Muscle of leg (tissue), 11 donors: Measurements from ENCODE around the gene IFNA7. TPM values are rescaled to one million over a fixed set of nuclear protein-coding genes. Genes with fewer than 3 reads are reported as not detected.
"Not testable (repeated sequence)": the region's sequence is repeated elsewhere in the genome, so short reads cannot be mapped to it uniquely, and the experiment has no call there.

Experiments used
- DNase-seq: peaks from one replicate; pipeline ENCODE4 v3.0.0; 2013
- H3K27ac ChIP-seq: one replicate; pipeline ENCODE4 v1.5.1; 2013; ENCODE audit warnings: mild to moderate bottlenecking, low read length, control low read depth
- H3K27me3 ChIP-seq: one replicate; pipeline ENCODE4 v1.6.1; 2013; ENCODE audit warnings: low read length; ENCODE audit not compliant: control insufficient read depth, insufficient read depth
- H3K36me3 ChIP-seq: one replicate; pipeline ENCODE4 v1.6.1; 2013; ENCODE audit warnings: low read length; ENCODE audit not compliant: control insufficient read depth, insufficient read depth
- H3K4me1 ChIP-seq: one replicate; pipeline ENCODE4 v1.6.1; 2013; ENCODE audit warnings: low read length; ENCODE audit not compliant: control insufficient read depth, insufficient read depth
- H3K4me3 ChIP-seq: one replicate; pipeline ENCODE4 v1.5.1; 2013; ENCODE audit warnings: low read length, control low read depth
- H3K9me3 ChIP-seq: replicated peaks from 2 replicates; pipeline ENCODE4 v1.6.1; 2013; ENCODE audit warnings: low read depth, low read length; ENCODE audit not compliant: control insufficient read depth
- whole genome bisulfite sequencing: methylation state at CpG from one replicate; pipeline ENCODE4 v1.1.5; 2013; ENCODE audit warnings: missing lambda C conversion rate; ENCODE audit not compliant: insufficient coverage; 5-methylcytosine and 5-hydroxymethylcytosine counted together
- polyA plus RNA-seq, 8 donors: library from polyadenylated mRNA; unstranded; fragments of 120-200 nt; gene quantifications; one replicate each; pipeline versions ENCODE4 v1.2.1 to v1.2.3, GENCODE V29; 2013; ENCODE audit warnings: inconsistent platforms in 1 of 8, low replicate concordance in 1 of 8; ENCODE audit not compliant: insufficient read length in 8 of 8, insufficient read depth in 1 of 8
- total RNA-seq: library from RNA; stranded (reverse); fragments of 120-200 nt; gene quantifications from one replicate; pipeline ENCODE4 v1.2.4, GENCODE V29; 2013

IFNA7 gene
- total and polyA plus RNA-seq, 9 donors, result not detected

DNA sequence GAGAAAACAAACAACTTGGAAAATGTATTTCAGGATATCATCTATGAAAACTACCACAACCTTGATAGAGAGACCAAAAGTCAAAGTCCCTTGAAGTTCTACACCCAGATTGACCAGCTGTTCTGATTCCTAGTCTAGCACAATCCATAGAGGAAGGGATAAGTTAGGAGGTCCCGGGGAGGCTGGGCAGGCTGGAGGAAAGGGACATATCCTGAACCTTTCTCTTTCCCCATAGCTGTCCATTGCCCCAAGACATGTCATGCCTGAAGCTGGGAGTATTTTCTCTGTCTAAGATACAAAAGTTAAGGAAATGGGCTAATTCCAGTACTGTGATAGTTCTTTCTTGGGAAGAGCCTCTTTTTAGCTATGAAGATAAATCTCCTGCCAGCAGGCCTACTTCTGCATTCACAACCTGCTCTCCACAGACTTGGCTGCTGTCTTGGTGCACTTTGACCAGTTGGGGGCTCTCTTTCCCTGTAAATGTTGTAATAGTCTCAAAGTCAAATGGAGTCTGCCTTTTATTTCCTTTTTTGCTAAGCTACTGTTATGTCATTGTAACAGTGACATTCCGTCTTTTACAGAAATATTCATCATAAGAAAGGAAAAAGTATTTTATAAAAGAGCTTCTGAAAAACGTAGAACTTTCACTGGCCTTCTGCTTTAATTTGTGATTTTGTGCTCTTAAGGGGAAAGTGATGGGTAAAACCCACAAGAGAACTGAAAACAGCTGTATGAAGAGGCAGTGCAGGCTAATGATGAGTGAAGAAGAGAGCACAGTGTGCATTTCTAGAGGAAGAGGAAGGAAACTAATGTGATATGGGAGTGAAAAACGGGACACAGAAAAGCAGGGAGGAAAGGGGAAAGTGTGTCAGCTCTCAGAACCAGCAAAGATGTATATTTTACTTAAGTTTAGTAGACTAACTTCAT lies 18.9 kb downstream of the IFNA7 start:
- not testable (repeated sequence) for H3K36me3 ChIP-seq, H3K4me1 ChIP-seq, H3K27ac ChIP-seq, H3K27me3 ChIP-seq, H3K4me3 ChIP-seq, H3K9me3 ChIP-seq
- WGBS, result 40% methylated on average over 1 of the region's 4 CpGs
- DNase-seq, result peak; percentile 10

DNA sequence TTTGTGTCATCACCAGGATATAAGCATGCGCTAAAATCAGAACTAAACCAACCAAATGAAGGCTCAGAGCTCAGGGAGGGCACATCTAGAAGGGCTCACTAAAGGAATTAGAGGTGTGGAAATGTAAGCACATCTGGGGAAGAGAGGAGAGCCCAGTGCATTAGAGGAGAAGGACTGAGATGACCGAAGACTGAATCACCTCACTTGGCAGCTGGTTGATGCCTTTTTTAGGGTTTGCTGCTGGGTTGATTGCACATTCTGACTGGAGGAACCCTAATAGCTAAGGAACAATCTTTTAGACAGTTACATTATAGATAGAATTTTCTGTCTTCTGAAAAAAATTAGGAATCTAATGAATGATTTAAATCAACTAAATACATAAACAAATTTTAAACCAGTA lies 27.3 kb downstream of the IFNA7 start:
- H3K9me3 ChIP-seq, result no peaks in the 10 kb centered on the region

GRCh38 chr9:21172156-21172555 lies 29.8 kb downstream of the IFNA7 start:
- Histone ChIP-seq H3K9me3 (no peaks in the 10 kb centered on the region), H3K27ac (no peak overlapping the region)

More for the DNA sequence above, 27.3 kb downstream of the IFNA7 start:
- H3K27me3 ChIP-seq, result no peaks in the 10 kb centered on the region
- no peak overlapping the region for H3K4me3 ChIP-seq
- 67% methylated on average over 1 of the region's 2 CpGs for WGBS
- no peak for DNase-seq
- no peak overlapping the region for H3K27ac ChIP-seq
- no peaks in the 10 kb centered on the region for H3K4me1 ChIP-seq
- H3K36me3 ChIP-seq, result no peaks in the 10 kb centered on the region

DNA sequence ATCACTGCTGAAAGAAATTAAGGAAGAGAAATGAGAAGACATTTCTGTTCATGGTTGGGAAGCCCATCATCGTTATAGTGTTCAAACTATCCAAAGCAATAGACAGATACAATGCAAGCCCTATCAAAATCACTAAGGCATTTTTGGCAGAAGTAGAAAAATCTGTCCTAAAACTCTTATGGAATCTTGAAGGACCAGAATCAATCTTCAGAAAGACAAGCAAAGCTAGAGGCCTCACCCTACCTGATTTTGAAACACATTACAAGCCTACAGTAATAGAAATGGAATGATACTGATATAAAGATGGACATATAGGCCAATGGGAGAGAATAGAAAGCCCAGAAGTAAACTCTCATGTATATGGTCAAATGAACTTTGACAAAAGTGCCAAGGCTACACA lies 30.7 kb downstream of the IFNA7 start:
- DNase-seq, result no peak
- no peaks in the 10 kb centered on the region for H3K36me3 ChIP-seq
- no CpG with 5 or more reads among the region's 1 CpG for WGBS
- H3K4me1 ChIP-seq, result no peaks in the 10 kb centered on the region
- H3K9me3 ChIP-seq, result no peaks in the 10 kb centered on the region
- H3K27ac ChIP-seq, result no peak overlapping the region
- H3K27me3 ChIP-seq, result no peaks in the 10 kb centered on the region
- H3K4me3 ChIP-seq, result no peak overlapping the region

More at GRCh38 chr9:21172156-21172555, 29.8 kb downstream of the IFNA7 start:
- no peaks in the 10 kb centered on the region for H3K36me3 ChIP-seq
- no peak for DNase-seq
- H3K4me1 ChIP-seq, result no peaks in the 10 kb centered on the region
- H3K27me3 ChIP-seq, result no peaks in the 10 kb centered on the region
- H3K4me3 ChIP-seq, result no peak overlapping the region
- WGBS, result no CpG with 5 or more reads among the region's 3 CpGs

- H3K4me1 ChIP-seq, DNase-seq, H3K27ac ChIP-seq, H3K27me3 ChIP-seq, H3K36me3 ChIP-seq, H3K9me3 ChIP-seq, H3K4me3 ChIP-seq: not testable (repeated sequence)
- WGBS, result no CpG with 5 or more reads among the region's 2 CpGs
These were observed 35.4 kb downstream of the IFNA7 start, which contains the start of gene IFNA21 for GRCh38 chr9:21166560-21166959. IFNA21 (minus strand) TSS chr9:21166660; CDS start chr9:21166612, 48 bp downstream.

DNA sequence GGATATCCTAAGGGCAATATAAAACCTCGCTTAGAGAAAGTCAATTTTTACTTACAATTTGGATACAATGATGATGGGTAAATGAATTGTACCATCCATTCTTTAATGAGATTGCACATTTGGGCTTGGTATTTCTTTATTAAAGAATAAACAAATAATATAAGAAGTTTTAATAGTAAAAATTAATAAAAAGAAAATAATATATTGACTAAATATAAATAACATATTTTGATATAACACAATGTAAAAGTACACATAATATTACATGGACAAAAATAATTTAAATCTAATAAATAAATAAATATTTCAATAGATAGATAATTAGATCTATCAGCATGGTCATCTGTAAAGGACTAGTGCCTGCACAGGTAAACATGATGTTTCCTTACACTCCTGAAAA lies 36.5 kb downstream of the IFNA7 start:
- Histone ChIP-seq H3K36me3 (no peaks in the 10 kb centered on the region), H3K27me3 (no peaks in the 10 kb centered on the region), H3K4me1 (no peaks in the 10 kb centered on the region), H3K4me3 (no peak overlapping the region), H3K9me3 (no peaks in the 10 kb centered on the region), H3K27ac (no peak overlapping the region)
- DNase-seq, result no peak
- no CpG with 5 or more reads among the region's 1 CpG for WGBS

GRCh38 chr9:21160178-21160577 lies 41.8 kb downstream of the IFNA7 start:
- WGBS, result no CpG with 5 or more reads among the region's 1 CpG
- Histone ChIP-seq H3K36me3 (no peaks in the 10 kb centered on the region), H3K9me3 (no peaks in the 10 kb centered on the region), H3K27me3 (no peaks in the 10 kb centered on the region), H3K27ac (no peak overlapping the region), H3K4me3 (no peak overlapping the region), H3K4me1 (no peaks in the 10 kb centered on the region)
- DNase-seq, result peak; percentile 7

GRCh38 chr9:21155501-21155900 lies 46.5 kb downstream of the IFNA7 start:
- no peak overlapping the region for H3K4me3 ChIP-seq
- no peaks in the 10 kb centered on the region for H3K27me3 ChIP-seq
- no peak overlapping the region for H3K27ac ChIP-seq
- no peaks in the 10 kb centered on the region for H3K4me1 ChIP-seq
- WGBS, result no CpG with 5 or more reads among the region's 2 CpGs
- H3K9me3 ChIP-seq, result no peaks in the 10 kb centered on the region
- H3K36me3 ChIP-seq, result no peaks in the 10 kb centered on the region
- no peak for DNase-seq

DNA sequence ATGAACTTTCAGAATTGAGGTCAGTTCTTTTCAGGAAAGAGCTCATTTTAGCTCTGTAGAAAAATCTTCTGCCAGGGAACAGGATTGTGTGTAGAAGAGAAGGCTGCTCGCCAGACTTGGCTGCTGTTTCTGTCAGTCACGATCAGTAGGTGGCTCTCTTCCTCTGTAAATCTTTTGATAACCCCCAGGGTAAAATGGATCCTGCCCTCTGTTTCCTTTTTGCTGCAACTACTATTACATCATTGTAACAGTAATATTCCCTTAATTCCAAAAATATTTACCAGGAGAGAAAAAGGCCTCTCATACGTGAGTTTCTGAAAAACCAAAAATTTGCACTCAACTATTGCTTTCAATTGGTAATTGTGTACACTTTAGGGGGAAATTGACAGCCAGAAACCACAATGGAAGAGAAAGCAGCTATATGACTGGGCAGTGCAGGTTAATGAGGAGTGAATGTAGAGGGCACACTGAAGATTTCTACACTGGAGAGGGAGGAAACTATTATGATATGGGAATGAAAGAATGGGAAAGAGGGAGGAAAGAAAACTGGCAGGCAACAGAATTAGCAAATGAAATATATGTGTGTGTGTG lies 47.9 kb downstream of the IFNA7 start:
- Histone ChIP-seq H3K9me3 (no peaks in the 10 kb centered on the region), H3K4me3 (no peak overlapping the region), H3K27ac (no peak overlapping the region), H3K4me1 (no peaks in the 10 kb centered on the region), H3K27me3 (no peaks in the 10 kb centered on the region), H3K36me3 (no peaks in the 10 kb centered on the region)
- no CpG with 5 or more reads among the region's 3 CpGs for WGBS
- DNase-seq, result peak; percentile 36

- no peak overlapping the region for H3K27ac ChIP-seq
- WGBS, result 20% methylated on average over 1 of the region's 3 CpGs
These were observed 48.5 kb downstream of the IFNA7 start for GRCh38 chr9:21153336-21154017.

More at GRCh38 chr9:21153336-21154017, 48.5 kb downstream of the IFNA7 start:
- Histone ChIP-seq H3K9me3 (no peaks in the 10 kb centered on the region), H3K4me1 (no peaks in the 10 kb centered on the region), H3K4me3 (no peak overlapping the region), H3K27me3 (no peaks in the 10 kb centered on the region), H3K36me3 (no peaks in the 10 kb centered on the region)
- peak; percentile 6 for DNase-seq
